Tibial nerve (tissue), 3 donors: ENCODE results near the gene TRIM28.
A peak's percentile ranks its signal among the peaks of the same experiment; 100 is the strongest.

Source experiments
- CTCF ChIP-seq, 5 experiments: fragments of 200-600 bp in 3 of 5; fragments of 450-650 bp in 2 of 5; sonication (generic) in 3 of 5; IDR thresholded peaks; one replicate each; pipeline ENCODE4 v1.5.1; 2016 to 2019; ENCODE audit warnings: antibody characterized with exemption in 5 of 5, mild to moderate bottlenecking in 3 of 5, moderate library complexity in 2 of 5
- POLR2A ChIP-seq, 2 donors: fragments of 450-650 bp; IDR thresholded peaks; one replicate each; pipeline ENCODE4 v1.6.1; 2017; ENCODE audit warnings: antibody characterized with exemption in 2 of 2, mild to moderate bottlenecking in 2 of 2, moderate library complexity in 2 of 2

- no peak for TF ChIP-seq CTCF (IDR thresholded peaks at IDR 0.05)
- TF ChIP-seq POLR2A (IDR thresholded peaks at IDR 0.05), result peak; percentile 64 to 71
Measured at GRCh38 chr19:58559275-58560006, 15.6 kb downstream of the TRIM28 start.
